Fibroblast of the conjunctiva (primary cell): ENCODE results near the gene MTG2.

Source experiments
- DNase-seq: peaks from one replicate; pipeline ENCODE4 v3.0.0-alpha.2; 2010; ENCODE audit warnings: low read depth

The MTG2 gene

DNA sequence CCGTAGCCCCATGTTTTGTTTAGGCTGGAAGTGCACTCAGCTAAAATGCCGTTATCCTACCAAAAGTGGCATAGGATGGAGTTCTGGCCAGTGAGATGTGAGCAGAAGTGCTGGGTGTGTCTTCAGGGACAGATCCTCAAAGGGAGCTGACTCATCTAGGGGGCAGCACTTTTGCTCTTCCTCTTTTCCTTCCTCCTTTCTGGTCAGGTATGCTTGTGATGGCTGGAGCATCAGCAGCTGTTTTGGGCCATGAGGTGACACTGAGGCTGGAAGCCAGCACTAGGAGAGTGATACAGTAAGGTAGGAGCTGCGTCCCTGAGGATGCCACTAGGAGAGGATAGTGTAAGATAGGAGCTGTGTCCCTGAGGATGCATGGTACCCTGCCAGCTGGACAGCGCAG, 50.9 kb downstream of the MTG2 start:
- DNase-seq, result no peak

GRCh38 chr20:62234339-62234738, 51.5 kb downstream of the MTG2 start:
- DNase-seq, result no peak

DNA sequence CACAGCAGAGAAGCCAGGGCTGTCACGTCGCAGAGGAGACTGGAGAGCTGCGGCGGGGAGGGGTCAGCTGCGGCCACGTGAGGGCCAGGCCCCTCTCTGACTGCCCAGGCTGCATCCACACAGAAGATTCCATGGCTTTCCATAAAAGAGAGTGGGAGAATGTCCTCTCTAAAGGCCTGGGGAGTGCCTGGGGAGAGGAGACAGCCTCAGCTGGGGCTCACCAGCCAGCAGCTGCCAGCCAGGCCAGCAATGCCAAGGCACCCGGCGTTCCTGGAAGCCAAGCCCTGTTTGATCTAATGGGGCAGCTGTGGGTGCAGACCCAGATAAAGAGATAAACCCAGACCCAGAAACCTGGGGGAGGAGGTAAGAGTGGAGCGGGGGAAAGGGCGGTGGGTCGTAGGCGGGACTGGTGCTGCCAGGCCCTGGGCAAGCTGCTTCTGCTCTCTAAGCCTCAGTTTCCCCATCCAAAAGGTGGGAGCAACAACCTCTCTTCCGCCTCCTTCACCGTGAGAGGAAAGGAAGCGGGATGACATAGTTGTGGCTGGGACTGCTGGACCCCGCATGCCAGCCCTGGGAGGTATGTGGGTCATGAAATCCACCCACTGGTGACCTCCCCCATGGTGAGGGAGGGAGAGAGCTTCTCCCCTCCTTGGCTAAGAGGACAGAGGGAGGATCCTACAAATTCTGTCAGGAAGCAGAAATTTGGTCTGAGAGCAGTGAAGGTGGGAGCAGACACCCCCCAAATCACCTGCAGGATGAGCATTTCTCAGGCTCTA, 52.4 kb downstream of the MTG2 start:
- DNase-seq, result no peak

DNA sequence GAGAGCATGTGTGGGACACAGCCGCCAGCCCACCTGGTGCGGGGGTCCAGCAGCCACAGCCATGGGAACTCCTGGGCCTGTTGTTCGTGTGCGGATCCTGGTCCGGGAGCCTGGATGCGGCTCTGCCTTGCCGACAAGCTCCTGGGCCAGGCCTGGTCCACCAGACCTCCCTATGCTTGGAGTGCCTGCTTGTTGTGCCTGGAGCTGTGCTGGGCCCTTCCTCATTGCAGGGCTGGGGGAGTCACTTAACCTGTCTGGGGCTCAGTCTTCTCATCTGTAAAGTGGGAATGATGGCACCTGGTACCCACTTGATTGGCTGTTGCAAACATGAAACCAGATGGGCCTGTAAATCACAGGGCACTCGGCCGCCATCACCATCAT, 52.9 kb downstream of the MTG2 start:
- DNase-seq, result no peak

DNA sequence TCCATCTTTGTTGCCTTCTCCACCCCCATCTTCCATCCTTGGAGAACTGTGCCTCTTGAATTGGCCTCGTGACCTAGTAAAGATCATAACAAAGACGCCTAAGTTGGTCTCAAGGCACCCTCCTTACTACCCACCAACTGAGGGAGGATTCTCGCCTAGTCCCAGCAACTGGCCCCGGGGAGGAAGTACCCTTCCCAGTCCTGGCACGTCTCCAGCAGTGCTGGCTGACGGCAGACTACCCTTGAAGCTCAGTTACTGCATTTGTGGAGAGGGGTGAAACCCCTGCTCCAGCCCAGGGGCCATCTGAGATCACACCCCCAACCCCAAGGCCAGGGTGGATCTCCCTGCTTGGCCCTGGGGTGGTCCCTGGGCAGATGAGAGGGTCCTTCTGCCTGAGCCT, 53.4 kb downstream of the MTG2 start:
- no peak for DNase-seq

DNA sequence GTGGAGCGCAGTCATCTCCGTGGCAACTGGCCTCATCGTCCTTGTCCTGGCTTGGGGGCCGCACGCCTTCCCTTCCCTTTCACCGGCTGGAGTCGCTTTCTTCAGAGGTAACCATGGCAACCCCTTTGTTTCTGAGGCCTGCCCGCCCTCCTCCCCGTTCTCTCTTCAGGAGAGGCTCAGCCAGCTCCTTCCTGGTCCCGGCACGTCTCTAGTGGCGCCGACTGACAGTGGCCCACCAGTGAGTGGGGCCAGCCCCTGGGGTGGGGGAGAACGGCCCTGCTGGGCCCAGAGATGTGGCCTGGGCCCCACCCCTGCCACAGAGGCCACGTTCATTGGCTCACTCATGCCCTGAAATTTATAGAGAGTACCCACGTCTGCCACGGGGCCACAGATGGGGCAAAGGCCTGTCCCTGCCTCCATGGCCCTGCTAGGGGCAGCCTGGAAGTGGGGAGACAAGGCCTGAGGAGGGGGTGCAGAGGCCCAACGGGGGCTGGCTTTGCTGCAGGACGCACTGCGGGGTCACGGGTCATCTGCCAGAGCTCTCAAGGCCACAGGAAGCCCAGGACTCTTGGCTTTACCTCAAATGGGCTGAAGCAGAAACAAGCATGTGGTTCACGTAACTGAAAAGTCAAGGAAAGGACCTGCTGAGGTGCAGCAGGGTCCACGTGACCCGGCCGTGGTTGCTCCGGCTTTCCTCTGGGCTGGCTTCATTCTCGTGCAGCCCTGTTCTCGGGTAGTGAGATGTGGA, 54.1 kb downstream of the MTG2 start:
- no peak for DNase-seq

DNA sequence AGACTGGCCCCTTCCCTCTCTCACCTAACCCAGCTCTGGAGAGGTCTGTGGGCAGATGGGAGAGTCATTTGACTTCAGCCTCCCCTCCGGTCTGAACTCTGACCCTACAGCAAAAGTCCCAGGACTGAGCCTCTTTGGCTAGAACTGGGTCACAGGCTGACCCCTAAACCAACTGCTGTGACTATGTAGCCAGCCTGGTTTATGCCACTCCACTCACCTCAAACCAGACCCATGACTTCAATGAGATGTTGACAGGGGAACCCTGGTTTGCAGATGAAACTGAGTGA, 54.6 kb downstream of the MTG2 start:
- DNase-seq, result no peak

DNA sequence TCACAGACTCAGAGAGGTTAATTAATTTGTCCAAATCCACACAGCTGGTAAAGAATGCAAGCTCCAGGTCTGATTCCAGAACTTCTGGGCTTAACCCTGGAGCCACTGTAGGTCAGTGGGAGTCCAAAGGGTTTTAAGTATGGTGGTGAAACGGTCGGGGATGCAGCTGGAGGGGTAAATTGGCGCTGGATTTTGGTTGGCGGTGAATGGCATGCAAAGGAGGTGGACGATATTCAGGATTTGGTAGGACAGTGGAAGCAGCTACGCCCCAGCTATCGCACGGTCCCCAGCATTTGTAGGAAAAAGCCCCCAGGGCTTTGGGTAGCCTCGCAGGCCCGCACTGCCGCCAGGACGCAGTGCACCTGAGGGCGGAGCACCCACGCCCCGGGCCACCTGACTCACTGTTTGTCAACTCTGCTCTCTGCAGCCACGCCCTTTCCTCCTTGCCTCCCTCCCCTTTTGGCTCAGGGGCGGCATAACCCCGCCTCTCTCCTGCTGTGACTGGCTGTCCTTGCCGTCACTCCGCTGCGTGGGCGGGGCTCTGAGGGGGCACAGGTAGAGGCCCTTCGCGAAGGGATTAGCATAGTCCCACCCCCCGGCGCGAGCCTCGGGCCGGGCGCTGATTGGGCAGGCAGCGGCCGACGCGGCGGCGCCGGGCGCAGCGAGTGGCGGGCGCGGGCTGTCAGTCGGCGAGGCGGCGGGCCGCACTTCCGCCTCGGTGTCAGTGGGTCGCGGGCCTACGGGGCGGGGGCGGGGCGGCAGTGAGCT, 55.2 kb downstream of the MTG2 start, which contains the start of gene OSBPL2:
TSS of gene OSBPL2 (plus strand) at position 721 of the 768 bp plus-strand sequence. CDS start 17,664 bp downstream, outside the sequence.
- DNase-seq, result peak; percentile 94

DNA sequence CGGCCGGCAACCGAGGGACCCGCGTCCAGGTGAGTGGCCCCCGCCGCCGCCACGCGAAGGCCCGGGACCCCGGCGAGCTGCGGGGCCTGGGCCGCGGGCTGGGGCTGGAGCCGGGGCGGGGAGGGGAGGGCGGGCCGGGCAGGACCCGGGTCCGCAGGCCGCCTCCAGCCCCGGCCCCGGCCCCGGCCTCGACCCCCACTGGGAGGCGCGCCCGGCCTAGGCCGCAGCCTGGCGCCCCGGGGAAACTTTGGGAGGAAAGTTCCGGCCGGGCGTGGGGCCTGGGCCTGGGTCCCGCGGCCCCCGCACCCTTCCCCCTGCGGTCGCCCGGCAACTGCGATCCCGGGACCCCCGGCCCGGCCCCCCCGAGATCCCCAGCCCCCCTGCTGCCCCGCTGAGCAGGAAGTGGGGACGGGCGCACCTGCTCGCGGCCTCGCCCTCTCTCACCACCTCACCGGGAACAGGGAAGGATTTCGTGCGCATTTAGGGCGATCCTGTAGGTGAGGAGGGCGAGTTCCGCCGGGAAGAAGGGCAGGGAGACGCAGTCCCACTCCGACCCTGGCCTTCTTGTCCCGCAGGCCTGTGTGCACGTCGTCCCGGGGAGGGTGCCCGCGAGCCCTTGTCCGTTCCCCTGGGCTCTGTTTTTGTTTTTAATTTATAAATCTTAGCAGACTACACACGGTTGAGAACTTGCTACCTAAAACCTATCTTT, 55.9 kb downstream of the MTG2 start:
- no peak for DNase-seq

GRCh38 chr20:62239278-62239879, 56.6 kb downstream of the MTG2 start:
- no peak for DNase-seq

DNA sequence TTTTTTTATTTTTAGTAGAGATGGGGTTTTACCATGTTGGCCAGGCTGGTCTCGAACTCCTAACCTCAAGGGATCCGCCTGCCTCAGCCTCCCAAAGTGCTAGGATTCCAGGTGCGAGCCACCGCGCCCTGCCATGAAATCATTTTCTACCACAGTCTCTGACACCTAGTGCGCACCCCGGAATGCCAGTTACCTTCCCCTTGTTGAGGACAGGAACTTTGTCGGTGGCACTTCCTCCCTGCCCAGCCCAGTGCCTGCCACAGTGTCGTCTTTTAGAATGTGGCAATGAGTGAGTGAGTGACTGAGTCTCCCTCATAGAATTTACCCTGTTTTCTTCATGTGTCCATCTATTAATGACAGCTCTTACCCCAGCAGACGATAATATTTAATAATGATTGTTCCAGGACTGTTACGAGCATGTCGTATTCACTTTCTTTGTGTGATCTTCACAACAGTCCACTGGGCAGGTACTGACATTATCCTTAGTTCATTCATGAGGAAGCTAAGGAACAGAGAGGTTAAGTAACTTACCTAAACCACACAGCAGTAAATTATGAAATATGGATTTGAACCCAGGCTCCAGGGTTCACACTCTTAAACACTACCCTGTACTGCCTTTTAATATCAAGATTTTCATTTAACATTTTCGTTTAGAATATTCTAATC, 57.3 kb downstream of the MTG2 start:
- DNase-seq, result no peak

DNA sequence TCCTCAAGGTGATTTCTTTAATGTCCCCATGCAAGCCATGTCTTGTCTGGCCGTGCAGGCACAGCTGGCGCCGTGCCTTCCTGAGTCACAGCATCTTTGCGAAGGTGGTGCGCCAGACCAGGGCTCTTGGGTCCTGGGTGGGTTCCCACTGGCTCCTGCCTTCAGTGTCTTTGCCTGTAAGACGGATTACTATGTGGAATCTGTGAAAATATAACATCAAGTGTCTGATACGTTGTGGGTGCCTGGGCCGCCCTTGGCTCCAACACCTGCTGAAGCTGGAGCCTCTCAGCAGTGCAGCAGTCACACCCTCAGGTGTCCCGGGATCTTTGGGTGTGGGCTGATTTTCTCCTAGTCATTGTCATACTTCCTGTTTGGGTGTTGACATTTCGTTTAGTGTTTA, 58.7 kb downstream of the MTG2 start:
- no peak for DNase-seq

DNA sequence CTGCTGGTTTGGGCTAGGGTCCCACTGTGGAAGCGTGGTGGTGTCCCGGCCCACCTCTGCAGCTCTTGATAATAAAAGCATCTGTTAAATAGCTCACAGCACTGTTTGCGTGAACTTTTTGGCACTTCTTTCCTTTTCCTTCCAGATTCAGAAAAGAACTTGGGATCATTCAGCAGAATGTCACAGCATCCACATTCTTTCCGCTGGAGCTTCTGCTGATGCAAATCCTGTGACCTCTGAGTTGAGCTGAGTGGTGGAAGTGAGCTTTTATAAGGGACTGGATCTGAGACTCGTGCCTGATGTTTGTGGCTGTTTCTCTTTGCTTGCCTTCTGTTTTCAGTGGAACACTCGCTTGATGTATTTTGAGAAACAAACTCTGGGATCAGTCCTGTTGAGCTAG, 59.3 kb downstream of the MTG2 start:
- no peak for DNase-seq

- DNase-seq, result no peak
These were observed 60.3 kb downstream of the MTG2 start for GRCh38 chr20:62243106-62243505.

DNA sequence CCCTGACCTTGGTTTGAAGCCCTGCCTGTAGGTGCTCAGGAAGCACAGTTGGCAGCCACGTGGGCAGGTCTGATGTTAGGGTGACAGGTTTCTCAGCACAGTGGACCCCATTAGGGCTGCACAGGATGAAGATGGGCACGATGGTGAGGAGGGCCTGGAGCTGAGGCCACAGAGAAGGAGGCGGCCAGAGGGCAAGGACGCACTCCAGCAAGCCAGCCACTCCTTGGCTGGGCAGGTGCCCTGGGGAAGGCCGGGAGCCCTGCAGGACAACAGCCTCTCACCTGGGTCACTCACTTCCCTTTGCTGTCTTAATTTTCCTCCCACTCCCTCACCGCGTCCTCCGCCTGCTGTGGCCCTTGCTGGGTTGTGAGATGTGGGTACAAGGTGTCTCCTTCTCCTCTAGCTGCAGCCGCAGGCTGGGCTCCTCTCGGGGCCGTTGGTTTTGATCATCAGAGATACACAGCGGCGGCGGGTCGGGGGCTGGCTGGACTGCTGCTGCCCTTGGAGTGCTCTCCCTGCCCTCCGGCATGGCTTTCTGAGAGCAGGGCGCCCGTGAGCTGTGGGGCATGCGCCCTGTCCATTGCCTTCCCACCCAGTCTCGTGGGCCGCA, 61.2 kb downstream of the MTG2 start:
- no peak for DNase-seq

DNA sequence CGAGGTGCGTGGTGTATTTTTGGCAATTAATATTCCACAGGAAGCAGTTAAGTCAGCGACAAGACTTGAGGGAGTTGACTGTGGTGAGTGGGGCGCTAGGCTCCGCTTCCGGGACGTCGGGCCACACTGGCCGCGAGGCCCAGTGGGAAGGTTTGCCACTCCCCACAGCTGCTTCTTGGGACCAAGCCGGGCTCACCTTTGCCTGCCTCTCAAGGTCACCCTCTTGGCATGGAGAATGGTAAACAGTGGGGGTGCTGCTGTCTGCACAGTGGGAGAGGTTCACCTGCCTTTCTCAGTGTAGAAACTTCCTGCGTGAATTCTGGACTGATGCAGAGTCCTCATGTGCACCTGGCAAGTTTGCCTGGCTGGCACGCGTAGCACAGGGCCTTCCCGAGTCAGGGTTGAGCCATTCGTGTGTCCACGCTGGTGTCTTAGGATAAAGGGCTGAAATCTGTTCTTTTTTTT, 61.8 kb downstream of the MTG2 start:
- no peak for DNase-seq

GRCh38 chr20:62245911-62246280, 63.1 kb downstream of the MTG2 start:
- no peak for DNase-seq

DNA sequence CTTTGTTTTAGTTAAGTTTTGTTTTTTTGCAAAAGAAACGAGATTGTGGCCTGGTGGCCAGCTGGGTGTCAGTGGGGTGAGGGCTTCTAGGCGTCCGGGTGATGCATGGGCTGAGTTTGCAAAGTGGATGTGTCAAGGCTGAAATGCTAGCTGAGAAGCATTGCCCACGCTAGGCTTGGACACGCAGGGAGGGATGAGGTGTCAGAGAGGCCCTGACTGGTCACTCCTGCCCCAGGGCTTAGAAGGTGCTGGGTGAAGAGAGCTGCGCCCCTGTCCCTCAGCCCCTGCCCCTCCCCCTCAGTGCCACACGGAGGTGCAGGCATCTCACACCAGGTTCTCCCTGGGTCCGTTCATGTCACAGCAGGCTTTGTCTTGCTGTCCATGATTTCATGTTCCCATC, 63.6 kb downstream of the MTG2 start:
- no peak for DNase-seq

DNA sequence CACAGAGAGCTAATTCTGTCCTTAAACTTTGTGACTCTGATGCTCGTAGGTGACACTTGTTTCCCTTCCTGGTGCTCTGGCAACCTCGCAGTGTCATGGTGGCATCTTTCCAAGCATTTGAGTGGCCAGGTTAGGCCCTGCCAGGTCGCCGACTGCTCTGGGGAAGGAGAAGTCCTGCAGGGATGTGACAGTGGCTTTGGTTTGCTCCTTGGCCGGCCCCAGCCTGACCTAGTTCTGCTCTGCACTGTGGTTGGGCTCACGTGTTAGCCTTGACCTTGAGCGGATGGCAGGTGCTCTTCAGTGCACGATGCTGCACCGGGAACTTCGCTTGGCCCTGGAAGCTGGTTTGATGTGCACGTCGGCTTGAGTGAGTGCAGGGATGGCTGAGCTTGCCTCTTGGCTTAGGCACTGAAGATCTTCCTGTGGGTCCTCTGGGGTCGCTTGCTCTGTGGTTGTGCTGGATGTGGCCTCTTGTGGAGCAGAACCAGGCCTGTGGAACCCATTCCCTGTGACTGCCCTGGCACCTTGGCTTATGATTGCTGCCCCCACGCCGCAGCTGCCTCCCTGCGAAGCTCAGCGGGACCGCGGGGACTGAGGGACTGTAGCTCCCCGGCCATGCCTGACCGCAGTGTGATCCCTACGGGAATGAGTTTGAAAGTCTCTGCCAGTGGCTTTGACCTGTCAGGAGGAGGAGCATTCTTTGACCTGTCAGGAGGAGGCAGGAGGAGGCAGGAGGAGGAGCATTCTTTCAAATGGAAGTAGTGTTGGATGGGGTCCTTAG, 64.2 kb downstream of the MTG2 start:
- no peak for DNase-seq

- DNase-seq, result no peak
These were observed 66.2 kb downstream of the MTG2 start for GRCh38 chr20:62248890-62249560.
